Smooth muscle cell (in vitro differentiated cells): ENCODE data around the gene ZNF516. TPM values are rescaled to one million over a fixed set of nuclear protein-coding genes. Genes with fewer than 3 reads are reported as not detected.
A peak's percentile ranks its signal among the peaks of the same experiment; 100 is the strongest.

Experiments
- DNase-seq: peaks from one replicate; lab custom pipeline; 2025; ENCODE audit not compliant: unreplicated experiment; lab: John Stamatoyannopoulos, UW
- H2AFZ ChIP-seq: fragments of 200-600 bp; sonication (generic); 2 replicates; pipeline ENCODE4 v1.6.0; 2016; ENCODE audit warnings: antibody characterized with exemption, low read depth, mild to moderate bottlenecking
- H3F3A ChIP-seq: fragments of 200-600 bp; sonication (generic); 2 replicates; pipeline ENCODE4 v1.6.0; 2017; ENCODE audit warnings: antibody characterized with exemption, low read depth
- H3K27ac ChIP-seq: fragments of 200-600 bp; sonication (generic); 2 replicates; pipeline ENCODE4 v1.5.1; 2016; ENCODE audit warnings: low read depth, mild to moderate bottlenecking
- H3K27me3 ChIP-seq: fragments of 200-600 bp; sonication (generic); 2 replicates; pipeline ENCODE4 v1.6.1; 2016; ENCODE audit warnings: low read depth, mild to moderate bottlenecking
- H3K36me3 ChIP-seq: fragments of 200-600 bp; sonication (generic); 2 replicates; pipeline ENCODE4 v1.5.1; 2016; ENCODE audit warnings: low read depth
- H3K4me1 ChIP-seq: fragments of 200-600 bp; sonication (generic); 2 replicates; pipeline ENCODE4 v1.5.1; 2016; ENCODE audit warnings: low read depth
- H3K4me2 ChIP-seq: fragments of 200-600 bp; sonication (generic); 2 replicates; pipeline ENCODE4 v1.6.0; 2016; ENCODE audit warnings: mild to moderate bottlenecking
- H3K4me3 ChIP-seq: fragments of 200-600 bp; sonication (generic); 2 replicates; pipeline ENCODE4 v1.5.1; 2016; ENCODE audit warnings: mild to moderate bottlenecking
- H3K79me2 ChIP-seq: fragments of 200-600 bp; sonication (generic); 2 replicates; pipeline ENCODE4 v1.6.0; 2016; ENCODE audit warnings: low read depth, mild to moderate bottlenecking
- H3K9ac ChIP-seq: fragments of 200-600 bp; sonication (generic); 2 replicates; pipeline ENCODE4 v1.6.0; 2016; ENCODE audit warnings: low read depth
- H3K9me3 ChIP-seq: fragments of 200-600 bp; sonication (generic); replicated peaks from 2 replicates; pipeline ENCODE4 v1.5.1; 2016; ENCODE audit warnings: low read depth
- H4K20me1 ChIP-seq: fragments of 200-600 bp; sonication (generic); 2 replicates; pipeline ENCODE4 v1.6.0; 2016; ENCODE audit warnings: low read depth
- WGBS: methylation state at CpG from one replicate; pipeline ENCODE4 v1.1.7; 2016; ENCODE audit warnings: low lambda C conversion rate; 5-methylcytosine and 5-hydroxymethylcytosine counted together
- polyA plus RNA-seq: library from polyadenylated mRNA; unstranded; fragments of >200 nt; fragmentation: Nextera tagmentation; extraction: Ambion mirVana; gene quantifications from 2 replicates; pipeline ENCODE4 v1.2.1, GENCODE V29; 2016
- total RNA-seq: library from RNA; depleted of rRNA; stranded (reverse); fragments of >200 nt; gene quantifications from 2 replicates; pipeline ENCODE4 v1.2.3, GENCODE V29; 2014
- TF ChIP-seq, protein P1 (sequence below): fragments of 200-600 bp; sonication (generic); IDR thresholded peaks from 2 replicates; pipeline ENCODE4 v1.5.1; 2017; ENCODE audit warnings: borderline replicate concordance, mild to moderate bottlenecking, antibody characterized with exemption; ENCODE audit not compliant: insufficient read depth, poor library complexity, severe bottlenecking

The ZNF516 gene
- total and polyA plus RNA-seq, 2 experiments from 2014 or later: 15.6 to 24.2 TPM

DNA sequence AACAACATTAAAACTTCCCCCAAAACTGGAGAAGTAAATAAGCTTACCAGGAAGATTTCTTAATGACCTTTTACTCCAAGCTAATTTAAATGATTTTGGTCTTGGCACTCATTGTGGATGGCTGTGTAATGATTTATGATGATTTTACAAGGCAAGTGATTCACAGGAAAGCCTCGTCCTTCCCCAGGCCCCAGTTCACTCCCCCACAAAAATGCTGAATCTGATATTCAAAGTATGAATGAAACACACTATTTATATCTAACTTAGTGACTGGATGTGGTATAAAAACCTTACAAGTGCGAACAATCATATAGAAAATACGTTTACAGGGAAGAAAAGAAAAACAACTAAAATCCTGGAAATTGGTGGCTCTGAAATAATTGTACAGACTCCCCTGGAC lies 49.8 kb downstream of the ZNF516 start:
- H2AFZ ChIP-seq: no peak overlapping the region
- 23% methylated on average over 3 of the region's 3 CpGs for whole genome bisulfite sequencing

DNA sequence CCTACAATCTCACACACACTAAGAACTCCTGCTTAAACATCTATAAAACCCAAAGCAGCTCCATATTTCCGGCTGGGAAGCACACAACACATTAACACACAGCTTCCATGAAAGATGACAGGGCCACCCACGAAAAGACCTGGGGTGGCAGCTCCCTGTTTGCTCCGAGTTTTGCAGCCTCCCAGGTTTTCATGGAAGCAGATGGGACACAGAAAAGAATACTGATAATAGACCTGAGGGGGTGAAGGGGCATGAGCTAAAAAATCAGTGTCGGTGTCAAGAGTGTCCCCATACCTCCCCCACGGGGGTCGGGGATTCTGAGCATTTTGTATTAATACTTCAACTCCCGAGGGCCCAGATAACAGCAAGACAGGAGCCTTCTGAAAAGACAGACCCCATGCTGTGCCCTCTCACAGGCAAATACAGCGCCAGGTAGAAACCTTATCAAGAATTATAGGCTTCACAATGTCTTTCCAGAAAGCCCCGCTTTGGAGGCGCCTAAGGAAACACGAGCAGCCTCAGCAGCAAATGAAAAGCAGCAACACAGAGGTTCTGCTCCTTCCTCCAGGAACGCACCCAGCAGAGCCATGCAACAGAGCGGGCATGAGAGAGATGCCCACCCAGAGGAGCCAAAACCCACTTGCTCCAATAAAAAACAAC lies 50.5 kb downstream of the ZNF516 start:
- H3K27ac ChIP-seq: peak overlapping the region; percentile 85
- WGBS: 84% methylated on average over 13 of the region's 13 CpGs
- DNase-seq: no peak
- H3K4me1 ChIP-seq: peaks cover 35% of the 10 kb centered on the region
- H3K36me3 ChIP-seq: no peaks in the 10 kb centered on the region
- H3K4me2 ChIP-seq: peak overlapping the region; percentile 66
- peaks cover 97% of the 10 kb centered on the region for H4K20me1 ChIP-seq
- peaks cover 17% of the 10 kb centered on the region for H3F3A ChIP-seq
- no peak overlapping the region for H2AFZ ChIP-seq
- H3K9ac ChIP-seq: no peak overlapping the region
- no peaks in the 10 kb centered on the region for H3K9me3 ChIP-seq
- peaks cover 77% of the 10 kb centered on the region for H3K79me2 ChIP-seq
- no peak overlapping the region for H3K4me3 ChIP-seq
- no peaks in the 10 kb centered on the region for H3K27me3 ChIP-seq
- TF ChIP-seq, protein P1, sequence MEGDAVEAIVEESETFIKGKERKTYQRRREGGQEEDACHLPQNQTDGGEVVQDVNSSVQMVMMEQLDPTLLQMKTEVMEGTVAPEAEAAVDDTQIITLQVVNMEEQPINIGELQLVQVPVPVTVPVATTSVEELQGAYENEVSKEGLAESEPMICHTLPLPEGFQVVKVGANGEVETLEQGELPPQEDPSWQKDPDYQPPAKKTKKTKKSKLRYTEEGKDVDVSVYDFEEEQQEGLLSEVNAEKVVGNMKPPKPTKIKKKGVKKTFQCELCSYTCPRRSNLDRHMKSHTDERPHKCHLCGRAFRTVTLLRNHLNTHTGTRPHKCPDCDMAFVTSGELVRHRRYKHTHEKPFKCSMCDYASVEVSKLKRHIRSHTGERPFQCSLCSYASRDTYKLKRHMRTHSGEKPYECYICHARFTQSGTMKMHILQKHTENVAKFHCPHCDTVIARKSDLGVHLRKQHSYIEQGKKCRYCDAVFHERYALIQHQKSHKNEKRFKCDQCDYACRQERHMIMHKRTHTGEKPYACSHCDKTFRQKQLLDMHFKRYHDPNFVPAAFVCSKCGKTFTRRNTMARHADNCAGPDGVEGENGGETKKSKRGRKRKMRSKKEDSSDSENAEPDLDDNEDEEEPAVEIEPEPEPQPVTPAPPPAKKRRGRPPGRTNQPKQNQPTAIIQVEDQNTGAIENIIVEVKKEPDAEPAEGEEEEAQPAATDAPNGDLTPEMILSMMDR: no peak

More for the DNA sequence above, 49.8 kb downstream of the ZNF516 start:
- Histone ChIP-seq H3K27me3 (no peaks in the 10 kb centered on the region), H3K9me3 (no peaks in the 10 kb centered on the region), H3K36me3 (no peaks in the 10 kb centered on the region), H3K4me2 (peak overlapping the region; percentile 66), H3K4me3 (no peak overlapping the region), H3K27ac (peak overlapping the region; percentile 85), H3K4me1 (peaks cover 42% of the 10 kb centered on the region), H3K9ac (peak overlapping the region; percentile 3), H4K20me1 (peaks cover 94% of the 10 kb centered on the region), H3K79me2 (peaks cover 75% of the 10 kb centered on the region), H3F3A (peaks cover 17% of the 10 kb centered on the region)
- TF ChIP-seq, protein P1: no peak
- DNase-seq: no peak

DNA sequence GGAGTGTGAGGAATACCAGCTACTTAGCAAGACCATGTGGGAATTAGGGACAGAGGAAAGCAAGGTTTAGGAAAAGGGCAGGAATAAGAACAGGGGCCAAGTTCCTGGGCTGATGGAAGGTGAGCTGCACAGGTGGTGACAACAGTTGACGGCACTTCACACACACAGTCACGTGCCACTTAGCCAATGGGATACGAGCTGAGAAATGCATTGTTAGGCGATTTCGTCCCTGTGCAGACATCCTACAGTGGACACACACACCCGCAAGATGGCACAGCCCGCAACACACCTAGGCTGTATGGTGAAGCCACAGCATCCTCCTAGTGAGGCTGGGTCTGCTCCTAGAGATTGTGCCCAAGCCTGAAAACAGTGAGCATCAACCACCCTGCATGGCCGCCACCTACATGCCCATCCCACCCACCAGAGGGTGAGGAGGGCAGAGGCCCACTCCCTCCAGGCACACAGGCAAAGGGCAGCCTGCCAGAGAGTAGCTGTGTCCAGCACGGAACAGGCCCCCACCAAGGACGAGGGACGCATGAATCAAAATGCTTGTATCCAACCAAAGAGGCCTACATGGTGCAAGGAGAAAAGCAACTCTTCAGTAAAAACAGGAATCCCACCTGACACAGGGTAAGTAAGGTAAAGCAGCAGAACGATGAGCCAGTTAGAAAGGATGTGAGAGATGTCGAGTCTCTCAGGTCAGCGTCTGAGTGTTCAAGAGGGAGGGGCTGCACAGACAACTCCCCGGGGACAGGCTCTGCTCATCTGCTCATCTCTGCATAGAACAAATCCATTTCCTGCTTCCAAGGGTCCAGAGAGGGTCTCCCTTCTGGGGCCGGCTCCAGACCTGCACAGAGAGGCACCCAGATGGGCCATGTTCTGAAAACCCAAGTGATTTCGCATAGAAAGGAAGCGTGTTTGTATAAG lies 51.3 kb downstream of the ZNF516 start:
- WGBS: 90% methylated on average over 18 of the region's 18 CpGs

More for the DNA sequence above, 51.3 kb downstream of the ZNF516 start:
- H3K9ac ChIP-seq: no peak overlapping the region
- TF ChIP-seq, protein P1: no peak
- no peak overlapping the region for H2AFZ ChIP-seq
- no peaks in the 10 kb centered on the region for H3K27me3 ChIP-seq
- no peaks in the 10 kb centered on the region for H3K36me3 ChIP-seq
- peaks cover 17% of the 10 kb centered on the region for H3F3A ChIP-seq
- H3K4me1 ChIP-seq: peaks cover 34% of the 10 kb centered on the region
- H4K20me1 ChIP-seq: peaks cover 97% of the 10 kb centered on the region
- peak overlapping the region; percentile 85 for H3K27ac ChIP-seq
- no peaks in the 10 kb centered on the region for H3K9me3 ChIP-seq
- H3K79me2 ChIP-seq: peaks cover 77% of the 10 kb centered on the region
- peak overlapping the region; percentile 66 for H3K4me2 ChIP-seq
- H3K4me3 ChIP-seq: no peak overlapping the region
- no peak for DNase-seq
